GM12801 (cell line): ENCODE measurements around the gene ZFP64.

Source experiments
- CTCF ChIP-seq: IDR thresholded peaks from one replicate; pipeline ENCODE4 v1.5.1; 2011; ENCODE audit warnings: control low read depth; ENCODE audit not compliant: insufficient read length; ENCODE audit errors: extremely low read depth

ZFP64 gene

GRCh38 chr20:52191132-52191915 is at the start of gene ZFP64:
Gene ZFP64 (minus strand): TSS chr20:52191779. CDS start chr20:52191636, 143 bp downstream.
- TF ChIP-seq CTCF = no peak

GRCh38 chr20:52240802-52241201 is 49.2 kb upstream of the ZFP64 start:
- no peak for TF ChIP-seq CTCF

GRCh38 chr20:52239102-52239501 is 47.5 kb upstream of the ZFP64 start:
- TF ChIP-seq CTCF = no peak

GRCh38 chr20:52236292-52236691 is 44.7 kb upstream of the ZFP64 start:
- no peak for TF ChIP-seq CTCF

GRCh38 chr20:52235129-52235528 is 43.5 kb upstream of the ZFP64 start:
- no peak for TF ChIP-seq CTCF

- TF ChIP-seq CTCF = no peak
Observed at GRCh38 chr20:52234302-52235045, 42.9 kb upstream of the ZFP64 start.

- no peak for TF ChIP-seq CTCF
Observed at GRCh38 chr20:52231230-52231746, 39.7 kb upstream of the ZFP64 start.
